Measurements from ENCODE around the gene CDK4. TPM values are rescaled to one million over a fixed set of nuclear protein-coding genes. Genes with fewer than 3 reads are reported as not detected.
"Not testable (repeated sequence)": the region's sequence is repeated elsewhere in the genome, so short reads cannot be mapped to it uniquely, and the experiment has no call there.

CDK4 gene
- total and polyA plus RNA-seq, 7 donors = 38.0 to 105 (median 56.6) TPM

- 45 to 55% (median 53%) methylated on average over 2 of the region's 2 CpGs for WGBS, 3 donors
- peaks cover 0 to 39% (median 15%) of the 10 kb centered on the region in 3 donors for H3K27me3 ChIP-seq (ENCODE audit: insufficient read depth in 3 of 3, low read length in 2 of 3)
- no peaks in the 10 kb centered on the region for H3K9me3 ChIP-seq
- no peak for TF ChIP-seq CTCF (IDR thresholded peaks at IDR 0.05)
- no peak overlapping the region for H3K4me3 ChIP-seq
- H3K36me3 ChIP-seq (ENCODE audit: insufficient read depth in 1 of 2, low read depth in 1 of 2) = peaks cover 0 to 32% of the 10 kb centered on the region in 2 donors
- DNase-seq (no peak), ATAC-seq (no peak)
- no peak overlapping the region for H3K27ac ChIP-seq
- intact Hi-C loops (cut with DNase I) = no loop called here
- peaks cover 6% of the 10 kb centered on the region for H3K4me1 ChIP-seq
Observed at GRCh38 chr12:57723630-57723962, 28.5 kb downstream of the CDK4 start.

GRCh38 chr12:57722716-57723629, 29.1 kb downstream of the CDK4 start:
- 48 to 51% (median 49%) methylated on average over 11 of the region's 11 CpGs for WGBS, 3 donors
- DNase-seq (no peak), ATAC-seq (no peak)
- intact Hi-C loops (cut with DNase I) = no loop called here
- no peaks in the 10 kb centered on the region for H3K9me3 ChIP-seq
- peaks cover 6% of the 10 kb centered on the region for H3K4me1 ChIP-seq
- H3K36me3 ChIP-seq (ENCODE audit: insufficient read depth in 1 of 2, low read depth in 1 of 2) = peaks cover 0 to 39% of the 10 kb centered on the region in 2 donors
- peaks cover 0 to 33% (median 15%) of the 10 kb centered on the region in 3 donors for H3K27me3 ChIP-seq (ENCODE audit: insufficient read depth in 3 of 3, low read length in 2 of 3)
- no peak for TF ChIP-seq CTCF (IDR thresholded peaks at IDR 0.05)
- no peak overlapping the region for H3K4me3 ChIP-seq
- H3K27ac ChIP-seq = no peak overlapping the region

GRCh38 chr12:57721846-57722608, 30.1 kb downstream of the CDK4 start:
- ATAC-seq; H3K27ac ChIP-seq; DNase-seq; intact Hi-C loops (cut with DNase I); H3K9me3 ChIP-seq; H3K4me1 ChIP-seq; H3K4me3 ChIP-seq: not testable (repeated sequence)
- Histone ChIP-seq H3K27me3 (ENCODE audit: insufficient read depth in 3 of 3, low read length in 2 of 3) (peaks cover 0 to 23% (median 14%) of the 10 kb centered on the region in 3 donors), H3K36me3 (ENCODE audit: insufficient read depth in 1 of 2, low read depth in 1 of 2) (peaks cover 0 to 48% of the 10 kb centered on the region in 2 donors)
- WGBS, 3 donors = 87 to 94% (median 91%) methylated on average over 16 of the region's 16 CpGs

- intact Hi-C loops (cut with DNase I) = no loop called here
Observed at GRCh38 chr12:57720606-57721595, 31.2 kb downstream of the CDK4 start.

More at GRCh38 chr12:57720606-57721595, 31.2 kb downstream of the CDK4 start:
- TF ChIP-seq CTCF (IDR thresholded peaks at IDR 0.05) = no peak
- H3K4me3 ChIP-seq = no peak overlapping the region
- ATAC-seq = no peak
- no peak overlapping the region for H3K27ac ChIP-seq
- H3K9me3 ChIP-seq = no peaks in the 10 kb centered on the region
- DNase-seq = no peak
- H3K4me1 ChIP-seq = no peaks in the 10 kb centered on the region
- WGBS, 3 donors = 78 to 82% (median 79%) methylated on average over 11 of the region's 11 CpGs
- peaks cover 0 to 59% of the 10 kb centered on the region in 2 donors for H3K36me3 ChIP-seq (ENCODE audit: insufficient read depth in 1 of 2, low read depth in 1 of 2)
- H3K27me3 ChIP-seq (ENCODE audit: insufficient read depth in 3 of 3, low read length in 2 of 3) = peaks cover 0 to 12% (median 5%) of the 10 kb centered on the region in 3 donors
